Effector CD8-positive, alpha-beta T cell (primary cell): ENCODE measurements around the gene MB.

Source experiments
- DNase-seq: peaks from one replicate; lab custom pipeline; 2025; lab: John Stamatoyannopoulos, UW

Gene MB

GRCh38 chr22:35618427-35619223 lies 1.5 kb upstream of the MB start:
- no peak for DNase-seq

GRCh38 chr22:35616043-35616442 lies 1.1 kb downstream of the MB start:
- DNase-seq: no peak

- no peak for DNase-seq
These were observed 2.0 kb downstream of the MB start for GRCh38 chr22:35615156-35615555.

GRCh38 chr22:35614404-35614803 lies 2.7 kb downstream of the MB start:
- no peak for DNase-seq

- no peak for DNase-seq
These were observed 4.2 kb downstream of the MB start for GRCh38 chr22:35612903-35613302.

- DNase-seq: no peak
These were observed 5.1 kb downstream of the MB start for GRCh38 chr22:35611891-35612576.

GRCh38 chr22:35611200-35611890 lies 5.8 kb downstream of the MB start:
- no peak for DNase-seq

- no peak for DNase-seq
These were observed 6.4 kb downstream of the MB start for GRCh38 chr22:35610741-35611140.

GRCh38 chr22:35609761-35610160 lies 7.4 kb downstream of the MB start:
- no peak for DNase-seq

- no peak for DNase-seq
These were observed 7.9 kb downstream of the MB start for GRCh38 chr22:35609261-35609660.

GRCh38 chr22:35608088-35608487 lies 9.0 kb downstream of the MB start:
- no peak for DNase-seq

- no peak for DNase-seq
These were observed 10.2 kb downstream of the MB start for GRCh38 chr22:35606916-35607315.

GRCh38 chr22:35605851-35606481 lies 11.2 kb downstream of the MB start:
- DNase-seq: no peak

- DNase-seq: no peak
These were observed 11.8 kb downstream of the MB start for GRCh38 chr22:35605369-35605680.

- no peak for DNase-seq
These were observed 12.3 kb downstream of the MB start for GRCh38 chr22:35604621-35605368.

GRCh38 chr22:35601743-35602615 lies 15.2 kb downstream of the MB start:
- no peak for DNase-seq

- no peak for DNase-seq
These were observed 16.0 kb downstream of the MB start for GRCh38 chr22:35601013-35601580.

GRCh38 chr22:35600476-35600875 lies 16.7 kb downstream of the MB start:
- no peak for DNase-seq

- no peak for DNase-seq
These were observed 17.8 kb downstream of the MB start for GRCh38 chr22:35599364-35599763.

- DNase-seq: no peak
These were observed 18.8 kb downstream of the MB start for GRCh38 chr22:35598396-35598710.
